GM12891 (cell line): Measurements from ENCODE around the gene SH3D21. TPM values are rescaled to one million over a fixed set of nuclear protein-coding genes. Genes with fewer than 3 reads are reported as not detected.
A peak's percentile ranks its signal among the peaks of the same experiment; 100 is the strongest.

Experiments
- DNase-seq: peaks from one replicate; pipeline ENCODE4 v3.0.0; 2011; ENCODE audit warnings: low spot score; ENCODE audit not compliant: insufficient read length
- FAIRE-seq: peaks from 2 replicates; lab custom pipeline; 2011; peaks lifted over from hg19 to GRCh38; lab: Jason Lieb, UNC
- PAX5 ChIP-seq: IDR thresholded peaks from 2 replicates; pipeline ENCODE4 v1.6.1; 2011; ENCODE audit warnings: low read length, moderate library complexity, mild to moderate bottlenecking; ENCODE audit not compliant: insufficient read depth, severe bottlenecking
- POLR2A ChIP-seq: IDR thresholded peaks from 2 replicates; pipeline ENCODE4 v1.6.1; 2011; ENCODE audit warnings: low read depth, low read length, control low read depth
- POLR2AphosphoS5 ChIP-seq: IDR thresholded peaks from 2 replicates; pipeline ENCODE4 v1.6.1; 2011; ENCODE audit warnings: low read depth, low read length, control low read depth
- POU2F2 ChIP-seq: IDR thresholded peaks from 2 replicates; pipeline ENCODE4 v1.6.1; 2011; ENCODE audit warnings: low read depth, mild to moderate bottlenecking, control low read depth, low read length, moderate library complexity
- SPI1 ChIP-seq: IDR thresholded peaks from 2 replicates; pipeline ENCODE4 v1.6.1; 2011; ENCODE audit warnings: low read depth, low read length, control low read depth
- TAF1 ChIP-seq: IDR thresholded peaks from 2 replicates; pipeline ENCODE4 v1.6.1; 2011; ENCODE audit warnings: low read depth, low read length, control low read depth
- polyA plus RNA-seq: library from polyadenylated mRNA; unstranded; fragments of >200 nt; gene quantifications from one replicate; pipeline ENCODE4 v1.2.1, GENCODE V29; 2012; ENCODE audit warnings: low read depth, missing spikeins, inconsistent platforms; ENCODE audit not compliant: missing spikeins

The SH3D21 gene
- polyA plus RNA-seq, result 11.7 TPM

GRCh38 chr1:36306210-36306901, at the start of gene SH3D21:
Gene SH3D21, plus strand, starts transcription at chr1:36306368. Its CDS starts 53 bp downstream, at chr1:36306421.
- no peak for FAIRE-seq
- peak; percentile 59 for DNase-seq

GRCh38 chr1:36256558-36257374, 49.4 kb upstream of the SH3D21 start:
- no peak for DNase-seq
- no peak for FAIRE-seq
- TF ChIP-seq SPI1 (no peak), POU2F2 (no peak), TAF1 (no peak), POLR2AphosphoS5 (0 out of 2 replicates have a peak, but pooled peaks have one; percentile 34), POLR2A (no peak), PAX5 (no peak)

More at GRCh38 chr1:36306210-36306901, at the start of gene SH3D21:
- TF ChIP-seq PAX5 (no peak), POLR2AphosphoS5 (no peak), TAF1 (no peak), POLR2A (no peak), SPI1 (no peak), POU2F2 (no peak)

- FAIRE-seq (peak; percentile 78), DNase-seq (no peak)
- TF ChIP-seq POLR2AphosphoS5 (no peak), TAF1 (no peak), PAX5 (no peak), SPI1 (no peak), POU2F2 (no peak), POLR2A (no peak)
Observed at GRCh38 chr1:36257375-36257767, 48.8 kb upstream of the SH3D21 start.

GRCh38 chr1:36258960-36259344, 47.2 kb upstream of the SH3D21 start:
- TF ChIP-seq POLR2A (no peak), TAF1 (no peak), POU2F2 (no peak), SPI1 (no peak), PAX5 (no peak), POLR2AphosphoS5 (no peak)
- no peak for FAIRE-seq
- no peak for DNase-seq

GRCh38 chr1:36268981-36269380, 37.2 kb upstream of the SH3D21 start:
- TF ChIP-seq SPI1 (no peak), POU2F2 (no peak), POLR2AphosphoS5 (no peak), TAF1 (no peak), POLR2A (no peak), PAX5 (no peak)
- DNase-seq (no peak), FAIRE-seq (no peak)

GRCh38 chr1:36269408-36269838, 36.7 kb upstream of the SH3D21 start:
- FAIRE-seq, result no peak
- no peak for DNase-seq
- TF ChIP-seq TAF1, result no peak
- no peak for TF ChIP-seq POLR2A
- TF ChIP-seq PAX5, result no peak
- TF ChIP-seq POLR2AphosphoS5, result no peak
- TF ChIP-seq POU2F2, result no peak
- no peak for TF ChIP-seq SPI1

- FAIRE-seq (no peak), DNase-seq (no peak)
- TF ChIP-seq PAX5, result no peak
- no peak for TF ChIP-seq POLR2A
- no peak for TF ChIP-seq SPI1
- no peak for TF ChIP-seq POLR2AphosphoS5
- no peak for TF ChIP-seq TAF1
- no peak for TF ChIP-seq POU2F2
Observed at GRCh38 chr1:36273024-36273423, 33.1 kb upstream of the SH3D21 start.

GRCh38 chr1:36274201-36274600, 32.0 kb upstream of the SH3D21 start:
- no peak for DNase-seq
- TF ChIP-seq POLR2AphosphoS5 (no peak), SPI1 (no peak), POU2F2 (no peak), POLR2A (no peak), TAF1 (no peak), PAX5 (no peak)
- no peak for FAIRE-seq

- FAIRE-seq, result no peak
- TF ChIP-seq POLR2AphosphoS5 (no peak), TAF1 (no peak), POLR2A (no peak), POU2F2 (no peak), PAX5 (no peak), SPI1 (no peak)
- DNase-seq, result no peak
Observed at GRCh38 chr1:36276688-36277087, 29.5 kb upstream of the SH3D21 start.
